Measurements from ENCODE around the gene FBLN1.
A peak's percentile ranks its signal among the peaks of the same experiment; 100 is the strongest.

The FBLN1 gene

GRCh38 chr22:45503050-45503815 is 550 bp downstream of the FBLN1 start:
- no peak for DNase-seq (ENCODE audit: low spot score)
- Histone ChIP-seq H3K27ac (ENCODE audit: poor library complexity, severe bottlenecking) (peak overlapping the region; percentile 40), H3K27me3 (ENCODE audit: insufficient read depth, poor library complexity, severe bottlenecking) (no peaks in the 10 kb centered on the region), H3K4me3 (ENCODE audit: severe bottlenecking) (peak overlapping the region; percentile 86), H3K36me3 (ENCODE audit: low read depth) (no peaks in the 10 kb centered on the region), H3K9me3 (ENCODE audit: severe bottlenecking) (no peaks in the 10 kb centered on the region), H3K4me1 (ENCODE audit: insufficient read depth, poor library complexity, severe bottlenecking) (peaks cover 9% of the 10 kb centered on the region)
- TF ChIP-seq, protein P1, sequence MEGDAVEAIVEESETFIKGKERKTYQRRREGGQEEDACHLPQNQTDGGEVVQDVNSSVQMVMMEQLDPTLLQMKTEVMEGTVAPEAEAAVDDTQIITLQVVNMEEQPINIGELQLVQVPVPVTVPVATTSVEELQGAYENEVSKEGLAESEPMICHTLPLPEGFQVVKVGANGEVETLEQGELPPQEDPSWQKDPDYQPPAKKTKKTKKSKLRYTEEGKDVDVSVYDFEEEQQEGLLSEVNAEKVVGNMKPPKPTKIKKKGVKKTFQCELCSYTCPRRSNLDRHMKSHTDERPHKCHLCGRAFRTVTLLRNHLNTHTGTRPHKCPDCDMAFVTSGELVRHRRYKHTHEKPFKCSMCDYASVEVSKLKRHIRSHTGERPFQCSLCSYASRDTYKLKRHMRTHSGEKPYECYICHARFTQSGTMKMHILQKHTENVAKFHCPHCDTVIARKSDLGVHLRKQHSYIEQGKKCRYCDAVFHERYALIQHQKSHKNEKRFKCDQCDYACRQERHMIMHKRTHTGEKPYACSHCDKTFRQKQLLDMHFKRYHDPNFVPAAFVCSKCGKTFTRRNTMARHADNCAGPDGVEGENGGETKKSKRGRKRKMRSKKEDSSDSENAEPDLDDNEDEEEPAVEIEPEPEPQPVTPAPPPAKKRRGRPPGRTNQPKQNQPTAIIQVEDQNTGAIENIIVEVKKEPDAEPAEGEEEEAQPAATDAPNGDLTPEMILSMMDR (IDR thresholded peaks at IDR 0.05; ENCODE audit: poor library complexity, severe bottlenecking), result no peak
- ATAC-seq (ENCODE audit: low read depth), result peak; percentile 16; the same call in 2 of the 3 replicates

DNA sequence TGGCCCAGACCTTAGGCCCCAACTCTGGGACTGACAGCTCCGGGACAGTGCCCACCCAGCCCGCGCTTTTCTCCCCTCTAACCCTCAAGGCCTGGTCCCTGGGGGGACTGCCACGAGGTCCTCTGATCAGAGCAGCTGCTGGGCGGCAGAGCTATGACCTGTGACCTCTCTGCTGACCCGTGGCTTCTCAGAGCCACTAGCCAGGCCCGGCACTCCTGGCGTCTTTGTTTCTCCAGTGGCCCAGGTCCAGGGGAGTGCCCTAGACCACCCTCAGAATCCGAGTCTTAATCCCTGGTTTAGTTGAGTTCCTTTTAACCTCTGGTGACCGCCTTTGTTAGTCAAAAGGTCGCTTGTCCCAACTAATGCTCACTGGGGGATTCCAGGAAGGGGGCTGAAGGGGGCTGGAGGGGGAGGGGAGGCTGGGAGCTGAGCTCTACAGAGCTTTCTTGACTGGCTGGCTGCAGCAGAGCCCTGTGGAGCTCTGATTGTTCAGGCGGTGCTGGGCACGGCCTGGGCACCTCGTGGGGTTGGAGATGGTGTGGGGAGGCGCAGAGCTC is 1.2 kb downstream of the FBLN1 start:
- Histone ChIP-seq H3K4me1 (ENCODE audit: insufficient read depth, poor library complexity, severe bottlenecking) (peaks cover 9% of the 10 kb centered on the region), H3K9me3 (ENCODE audit: severe bottlenecking) (no peaks in the 10 kb centered on the region), H3K27ac (ENCODE audit: poor library complexity, severe bottlenecking) (peak overlapping the region; percentile 40), H3K27me3 (ENCODE audit: insufficient read depth, poor library complexity, severe bottlenecking) (no peaks in the 10 kb centered on the region), H3K4me3 (ENCODE audit: severe bottlenecking) (peak overlapping the region; percentile 86), H3K36me3 (ENCODE audit: low read depth) (no peaks in the 10 kb centered on the region)
- TF ChIP-seq, protein P1 (IDR thresholded peaks at IDR 0.05; ENCODE audit: poor library complexity, severe bottlenecking), result no peak
- DNase-seq (ENCODE audit: low spot score) (no peak), ATAC-seq (ENCODE audit: low read depth) (peak; percentile 20)

- ATAC-seq (ENCODE audit: low read depth) (peak; percentile 40), DNase-seq (ENCODE audit: low spot score) (no peak)
- TF ChIP-seq, protein P1 (IDR thresholded peaks at IDR 0.05; ENCODE audit: poor library complexity, severe bottlenecking), result no peak
- Histone ChIP-seq H3K27ac (ENCODE audit: poor library complexity, severe bottlenecking) (peak overlapping the region; percentile 40), H3K27me3 (ENCODE audit: insufficient read depth, poor library complexity, severe bottlenecking) (no peaks in the 10 kb centered on the region), H3K9me3 (ENCODE audit: severe bottlenecking) (no peaks in the 10 kb centered on the region), H3K4me3 (ENCODE audit: severe bottlenecking) (peak overlapping the region; percentile 86), H3K4me1 (ENCODE audit: insufficient read depth, poor library complexity, severe bottlenecking) (peaks cover 9% of the 10 kb centered on the region), H3K36me3 (ENCODE audit: low read depth) (no peaks in the 10 kb centered on the region)
Measured at GRCh38 chr22:45504373-45505341, 2.0 kb downstream of the FBLN1 start.

- no peaks in the 10 kb centered on the region for H3K27me3 ChIP-seq (ENCODE audit: insufficient read depth, poor library complexity, severe bottlenecking)
- no peaks in the 10 kb centered on the region for H3K9me3 ChIP-seq (ENCODE audit: severe bottlenecking)
- TF ChIP-seq, protein P1 (IDR thresholded peaks at IDR 0.05; ENCODE audit: poor library complexity, severe bottlenecking), result no peak
- peaks cover 9% of the 10 kb centered on the region for H3K4me1 ChIP-seq (ENCODE audit: insufficient read depth, poor library complexity, severe bottlenecking)
- DNase-seq (ENCODE audit: low spot score) (no peak), ATAC-seq (ENCODE audit: low read depth) (no peak)
- no peak overlapping the region for H3K4me3 ChIP-seq (ENCODE audit: severe bottlenecking)
- no peaks in the 10 kb centered on the region for H3K36me3 ChIP-seq (ENCODE audit: low read depth)
- H3K27ac ChIP-seq (ENCODE audit: poor library complexity, severe bottlenecking), result no peak overlapping the region
Measured at GRCh38 chr22:45505991-45506747, 3.5 kb downstream of the FBLN1 start.
